OCI-LY1 (cell line): ENCODE data around the gene RAB33A.

Experiments used
- H2AFZ ChIP-seq: fragments of 200-600 bp; sonication (generic), shearing (Covaris generic); 2 replicates; pipeline ENCODE4 v1.6.0; 2014; ENCODE audit warnings: antibody characterized with exemption, mild to moderate bottlenecking, low read length
- H3F3A ChIP-seq: fragments of 200-600 bp; sonication (generic), shearing (Covaris generic); 2 replicates; pipeline ENCODE4 v1.6.0; 2014; ENCODE audit warnings: mild to moderate bottlenecking, antibody characterized with exemption, low read length, moderate library complexity; ENCODE audit not compliant: insufficient read depth
- H3K27ac ChIP-seq: fragments of 200-600 bp; sonication (generic); 2 replicates; pipeline ENCODE4 v1.5.1; 2014; ENCODE audit warnings: low read length, mixed run types, mild to moderate bottlenecking, low read depth; ENCODE audit not compliant: poor library complexity, severe bottlenecking
- H3K27me3 ChIP-seq: fragments of 200-600 bp; sonication (generic); 2 replicates; pipeline ENCODE4 v1.6.0; 2014; ENCODE audit warnings: antibody characterized with exemption, mild to moderate bottlenecking, low read length, moderate library complexity; ENCODE audit not compliant: insufficient read depth
- H3K36me3 ChIP-seq: fragments of 200-600 bp; sonication (generic); 2 replicates; pipeline ENCODE4 v1.6.1; 2014; ENCODE audit warnings: mild to moderate bottlenecking, antibody characterized with exemption, low read length, moderate library complexity, mixed read lengths; ENCODE audit not compliant: insufficient read depth
- H3K4me1 ChIP-seq: fragments of 200-600 bp; sonication (generic); 2 replicates; pipeline ENCODE4 v1.5.1; 2014; ENCODE audit warnings: mild to moderate bottlenecking, low read length, moderate library complexity; ENCODE audit not compliant: insufficient read depth, severe bottlenecking
- H3K4me2 ChIP-seq: fragments of 200-600 bp; sonication (generic), shearing (Covaris generic); 2 replicates; pipeline ENCODE4 v1.6.1; 2014; ENCODE audit warnings: low read length
- H3K4me3 ChIP-seq: fragments of 200-600 bp; sonication (generic); 2 replicates; pipeline ENCODE4 v1.5.1; 2014; ENCODE audit warnings: low read length, low read depth, mild to moderate bottlenecking, mixed read lengths; ENCODE audit not compliant: poor library complexity, severe bottlenecking
- H3K79me2 ChIP-seq: fragments of 200-600 bp; shearing (Covaris generic); 2 replicates; pipeline ENCODE4 v1.6.1; 2016; ENCODE audit warnings: mixed run types, low read length, mixed read lengths; ENCODE audit not compliant: insufficient read depth
- H3K9ac ChIP-seq: fragments of 200-600 bp; sonication (generic), shearing (Covaris generic); 2 replicates; pipeline ENCODE4 v1.6.1; 2014; ENCODE audit warnings: mild to moderate bottlenecking, low read length, mixed read lengths
- H3K9me2 ChIP-seq: fragments of 200-600 bp; sonication (generic), shearing (Covaris generic); 2 replicates; pipeline ENCODE4 v1.6.1; 2014; ENCODE audit warnings: low read depth, mild to moderate bottlenecking, low read length, mixed read lengths
- H3K9me3 ChIP-seq: fragments of 200-600 bp; shearing (Covaris generic); 2 replicates; pipeline ENCODE4 v1.6.1; 2014; ENCODE audit warnings: low read length, mixed read lengths
- H4K20me1 ChIP-seq: fragments of 200-600 bp; sonication (generic), shearing (Covaris generic); 2 replicates; pipeline ENCODE4 v1.6.0; 2016; ENCODE audit warnings: mild to moderate bottlenecking, low read length; ENCODE audit not compliant: insufficient read depth
- CTCF ChIP-seq: fragments of 200-600 bp; sonication (generic), shearing (Covaris generic); IDR thresholded peaks from 2 replicates; pipeline ENCODE4 v1.5.1; 2017; ENCODE audit warnings: mild to moderate bottlenecking, antibody characterized with exemption, low read length, moderate library complexity, mixed read lengths
- EZH2 ChIP-seq: fragments of 200-600 bp; sonication (generic), shearing (Covaris generic); IDR thresholded peaks from 2 replicates; pipeline ENCODE4 v1.8.0; 2017; ENCODE audit warnings: borderline replicate concordance, mixed run types, mild to moderate bottlenecking, antibody characterized with exemption, low read length, moderate library complexity, mixed read lengths

Gene RAB33A

GRCh38 chrX:130173190-130173895 lies 1.6 kb downstream of the RAB33A start:
- Histone ChIP-seq H3K9me2 (no peaks in the 10 kb centered on the region), H3K27ac (peak overlapping the region; percentile 88), H3K9me3 (no peaks in the 10 kb centered on the region), H2AFZ (no peak overlapping the region), H4K20me1 (no peaks in the 10 kb centered on the region), H3K27me3 (no peaks in the 10 kb centered on the region), H3F3A (no peaks in the 10 kb centered on the region), H3K79me2 (no peaks in the 10 kb centered on the region; the same call in none of the 2 replicates), H3K4me3 (peak overlapping the region; percentile 91), H3K4me2 (peak overlapping the region; percentile 79), H3K36me3 (no peaks in the 10 kb centered on the region), H3K4me1 (peaks cover 54% of the 10 kb centered on the region), H3K9ac (peak overlapping the region; percentile 91)
- TF ChIP-seq CTCF (no peak), EZH2 (no peak)

DNA sequence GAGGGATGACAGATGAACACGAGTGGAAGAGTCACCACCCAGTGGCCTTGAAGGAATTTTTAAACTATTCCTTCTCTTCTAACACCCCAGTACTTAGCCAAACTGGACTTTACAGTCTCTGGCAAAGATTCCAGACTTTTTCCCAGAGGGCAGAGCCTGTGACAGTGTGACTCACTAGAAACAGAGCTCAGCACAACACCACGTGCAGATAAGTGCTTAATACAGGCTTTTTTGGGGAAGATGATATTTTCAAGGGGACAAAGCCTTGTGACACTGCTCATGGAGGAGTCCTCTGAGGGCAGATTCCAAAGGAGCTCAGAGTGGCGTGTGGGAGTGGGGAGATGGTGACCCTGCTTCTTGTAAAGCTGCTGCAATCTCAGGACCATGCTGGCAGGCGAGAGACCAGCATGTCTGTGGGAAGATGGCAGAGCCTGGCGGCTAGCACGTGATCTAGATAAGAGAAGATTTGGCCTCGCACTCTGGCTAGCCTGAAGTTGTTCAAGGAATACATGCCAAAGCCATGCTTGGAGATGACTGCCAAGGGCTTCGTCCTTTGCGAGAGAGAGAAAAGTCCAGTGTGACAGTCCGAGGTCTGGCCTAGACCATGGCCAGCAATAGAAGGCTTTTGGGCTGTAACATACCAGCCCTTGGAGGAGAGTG lies 2.4 kb downstream of the RAB33A start:
- Histone ChIP-seq H3K4me3 (peak overlapping the region; percentile 91), H3K9me3 (no peaks in the 10 kb centered on the region), H3K79me2 (no peaks in the 10 kb centered on the region; the same call in none of the 2 replicates), H3K4me1 (peaks cover 54% of the 10 kb centered on the region), H3K9me2 (no peaks in the 10 kb centered on the region), H4K20me1 (no peaks in the 10 kb centered on the region), H2AFZ (no peak overlapping the region), H3K4me2 (peak overlapping the region; percentile 79), H3K9ac (peak overlapping the region; percentile 91), H3K27me3 (no peaks in the 10 kb centered on the region), H3K27ac (peak overlapping the region; percentile 88), H3F3A (no peaks in the 10 kb centered on the region), H3K36me3 (peaks cover 4% of the 10 kb centered on the region; the same call in 1 of the 2 replicates)
- no peak for TF ChIP-seq EZH2
- TF ChIP-seq CTCF, result no peak

GRCh38 chrX:130174937-130175336 lies 3.2 kb downstream of the RAB33A start:
- no peaks in the 10 kb centered on the region; the same call in none of the 2 replicates for H3K79me2 ChIP-seq
- no peaks in the 10 kb centered on the region for H3K9me3 ChIP-seq
- H3K4me3 ChIP-seq, result no peak overlapping the region
- H3K27ac ChIP-seq, result no peak overlapping the region
- no peak overlapping the region for H3K9ac ChIP-seq
- no peaks in the 10 kb centered on the region for H3F3A ChIP-seq
- no peaks in the 10 kb centered on the region for H4K20me1 ChIP-seq
- no peak for TF ChIP-seq CTCF
- TF ChIP-seq EZH2, result no peak
- peaks cover 56% of the 10 kb centered on the region for H3K4me1 ChIP-seq
- peaks cover 5% of the 10 kb centered on the region; the same call in 1 of the 2 replicates for H3K36me3 ChIP-seq
- no peaks in the 10 kb centered on the region for H3K27me3 ChIP-seq
- H2AFZ ChIP-seq, result no peak overlapping the region
- H3K4me2 ChIP-seq, result peak overlapping the region; percentile 79; the same call in 1 of the 2 replicates
- H3K9me2 ChIP-seq, result no peaks in the 10 kb centered on the region
